Neural progenitor cell (in vitro differentiated cells): ENCODE results near the gene TIMP3.

Source experiments
- EZH2 ChIP-seq: fragments of 200-600 bp; sonication (generic); IDR thresholded peaks from 2 replicates; pipeline ENCODE4 v1.6.1; 2017; ENCODE audit warnings: antibody characterized with exemption, mild to moderate bottlenecking, moderate library complexity
- TF ChIP-seq, protein P1 (sequence below): fragments of 200-600 bp; sonication (generic); IDR thresholded peaks from 2 replicates; pipeline ENCODE4 v1.5.1; 2017; ENCODE audit warnings: antibody characterized with exemption, mild to moderate bottlenecking

DNA sequence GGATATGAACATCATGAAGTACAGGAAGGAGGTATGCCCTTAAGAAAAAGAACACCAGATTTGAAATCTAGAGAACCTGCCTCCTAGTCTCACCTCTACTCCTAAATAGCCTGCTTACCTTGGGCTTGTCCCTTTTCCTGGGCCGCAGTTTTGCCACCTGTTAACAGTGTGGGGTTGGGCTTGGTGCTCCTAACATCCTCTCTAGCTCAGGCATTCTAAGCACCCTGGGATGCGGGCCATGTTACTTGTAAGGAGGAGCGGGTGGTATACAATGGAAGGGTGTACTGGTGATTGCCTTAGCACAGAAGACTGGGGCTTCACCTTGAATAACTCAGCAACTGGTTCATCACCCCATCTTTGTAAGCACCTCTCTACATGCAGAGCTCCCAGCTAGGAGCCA is 48.7 kb downstream of the TIMP3 start:
- TF ChIP-seq, protein P1, sequence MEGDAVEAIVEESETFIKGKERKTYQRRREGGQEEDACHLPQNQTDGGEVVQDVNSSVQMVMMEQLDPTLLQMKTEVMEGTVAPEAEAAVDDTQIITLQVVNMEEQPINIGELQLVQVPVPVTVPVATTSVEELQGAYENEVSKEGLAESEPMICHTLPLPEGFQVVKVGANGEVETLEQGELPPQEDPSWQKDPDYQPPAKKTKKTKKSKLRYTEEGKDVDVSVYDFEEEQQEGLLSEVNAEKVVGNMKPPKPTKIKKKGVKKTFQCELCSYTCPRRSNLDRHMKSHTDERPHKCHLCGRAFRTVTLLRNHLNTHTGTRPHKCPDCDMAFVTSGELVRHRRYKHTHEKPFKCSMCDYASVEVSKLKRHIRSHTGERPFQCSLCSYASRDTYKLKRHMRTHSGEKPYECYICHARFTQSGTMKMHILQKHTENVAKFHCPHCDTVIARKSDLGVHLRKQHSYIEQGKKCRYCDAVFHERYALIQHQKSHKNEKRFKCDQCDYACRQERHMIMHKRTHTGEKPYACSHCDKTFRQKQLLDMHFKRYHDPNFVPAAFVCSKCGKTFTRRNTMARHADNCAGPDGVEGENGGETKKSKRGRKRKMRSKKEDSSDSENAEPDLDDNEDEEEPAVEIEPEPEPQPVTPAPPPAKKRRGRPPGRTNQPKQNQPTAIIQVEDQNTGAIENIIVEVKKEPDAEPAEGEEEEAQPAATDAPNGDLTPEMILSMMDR, result no peak
- no peak for TF ChIP-seq EZH2
